ENCODE results near the gene TPH1.
"Not testable (repeated sequence)": the region's sequence is repeated elsewhere in the genome, so short reads cannot be mapped to it uniquely, and the experiment has no call there.

TPH1 gene

DNA sequence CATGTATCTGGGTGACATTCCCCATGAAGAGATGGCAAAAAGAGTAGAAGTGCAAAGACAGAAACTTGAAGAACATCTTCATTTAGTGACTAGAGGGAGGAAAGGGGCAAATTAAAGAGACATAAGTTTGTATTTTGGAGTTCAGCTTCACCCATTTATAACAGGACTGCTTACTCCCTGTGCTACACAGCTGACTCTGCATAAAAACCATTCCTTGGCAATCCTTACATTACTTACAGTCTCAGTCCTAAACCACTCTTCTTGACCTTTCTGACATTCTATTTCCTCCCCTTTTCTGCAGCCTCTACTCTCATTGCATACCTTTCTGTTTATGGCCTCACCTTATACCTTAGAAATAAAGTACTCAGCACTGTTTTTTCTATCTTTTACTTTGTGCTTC, 26.4 kb downstream of the TPH1 start:
- DNase-seq (ENCODE audit: low spot score): no peak

DNA sequence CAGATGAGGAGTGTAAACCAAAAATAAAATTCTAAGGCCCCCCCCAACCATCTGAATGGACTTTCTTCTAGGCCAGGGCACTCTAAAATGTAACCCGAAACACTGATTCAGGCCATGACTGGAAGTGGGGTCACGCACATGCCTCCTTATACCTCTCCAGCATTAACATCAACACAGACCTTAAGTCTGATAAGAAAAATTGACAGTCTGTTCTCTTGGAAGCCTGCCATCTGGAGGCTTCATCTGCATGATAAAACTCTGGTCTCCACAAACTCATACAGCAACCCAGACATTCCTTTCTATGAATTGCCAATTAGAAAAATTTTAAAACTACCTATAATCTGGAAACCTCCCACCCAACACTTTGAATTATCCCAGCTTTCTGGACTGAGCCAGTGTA, 29.3 kb downstream of the TPH1 start:
- no peak for DNase-seq (ENCODE audit: low spot score)

DNA sequence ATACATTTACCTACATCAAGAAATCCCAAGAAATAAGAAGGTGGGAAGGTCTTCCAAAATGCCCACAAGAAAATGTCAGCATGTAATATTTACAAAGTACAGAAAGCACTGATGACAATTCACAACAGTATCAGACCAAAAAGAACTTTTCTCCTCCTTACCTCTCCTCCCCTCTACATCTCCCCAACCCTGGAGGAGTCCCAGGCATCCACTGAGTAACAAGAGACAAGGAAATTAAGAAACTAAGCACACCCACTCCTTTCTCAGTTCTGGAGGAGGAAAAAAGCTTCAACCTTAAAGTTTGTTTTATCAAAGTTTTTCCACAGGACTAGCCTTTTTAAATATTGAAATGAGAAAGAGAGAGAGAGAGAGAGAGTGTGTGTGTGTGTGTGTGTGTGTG, 31.2 kb downstream of the TPH1 start:
- DNase-seq (ENCODE audit: low spot score): no peak

DNA sequence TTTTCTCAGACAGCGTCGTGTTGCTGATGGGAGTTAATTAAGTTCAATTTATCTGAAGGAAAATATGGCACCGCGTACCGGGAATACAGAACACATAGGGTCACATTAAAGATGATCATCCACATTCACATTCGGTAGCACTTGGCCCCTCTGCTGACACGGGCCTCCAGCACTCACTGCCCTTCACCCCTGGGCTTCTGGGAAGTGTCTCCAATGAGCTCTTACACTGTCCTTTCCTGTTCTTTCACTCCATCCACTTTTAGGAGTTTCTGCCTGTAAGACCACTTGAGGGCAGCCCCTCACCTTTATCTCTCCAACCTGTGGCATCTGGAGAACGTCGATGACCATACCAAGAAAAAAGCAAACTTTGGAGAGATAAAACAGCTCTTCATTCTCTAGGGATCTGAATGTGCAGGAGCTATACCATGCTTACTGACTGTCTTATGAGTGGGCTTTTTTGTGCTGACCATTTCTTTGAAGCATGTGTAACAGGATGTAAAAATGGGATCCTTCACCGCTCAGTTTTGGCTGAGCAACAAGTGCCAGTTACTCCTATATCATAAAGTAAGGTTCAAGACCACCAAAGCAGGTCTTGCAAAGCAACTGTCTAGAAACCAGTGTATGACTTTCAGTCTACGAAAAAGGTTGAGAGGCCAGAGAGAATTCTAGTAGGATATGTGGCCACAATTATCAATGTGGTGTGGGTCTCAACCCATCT, 32.1 kb downstream of the TPH1 start:
- no peak for DNase-seq (ENCODE audit: low spot score)

DNA sequence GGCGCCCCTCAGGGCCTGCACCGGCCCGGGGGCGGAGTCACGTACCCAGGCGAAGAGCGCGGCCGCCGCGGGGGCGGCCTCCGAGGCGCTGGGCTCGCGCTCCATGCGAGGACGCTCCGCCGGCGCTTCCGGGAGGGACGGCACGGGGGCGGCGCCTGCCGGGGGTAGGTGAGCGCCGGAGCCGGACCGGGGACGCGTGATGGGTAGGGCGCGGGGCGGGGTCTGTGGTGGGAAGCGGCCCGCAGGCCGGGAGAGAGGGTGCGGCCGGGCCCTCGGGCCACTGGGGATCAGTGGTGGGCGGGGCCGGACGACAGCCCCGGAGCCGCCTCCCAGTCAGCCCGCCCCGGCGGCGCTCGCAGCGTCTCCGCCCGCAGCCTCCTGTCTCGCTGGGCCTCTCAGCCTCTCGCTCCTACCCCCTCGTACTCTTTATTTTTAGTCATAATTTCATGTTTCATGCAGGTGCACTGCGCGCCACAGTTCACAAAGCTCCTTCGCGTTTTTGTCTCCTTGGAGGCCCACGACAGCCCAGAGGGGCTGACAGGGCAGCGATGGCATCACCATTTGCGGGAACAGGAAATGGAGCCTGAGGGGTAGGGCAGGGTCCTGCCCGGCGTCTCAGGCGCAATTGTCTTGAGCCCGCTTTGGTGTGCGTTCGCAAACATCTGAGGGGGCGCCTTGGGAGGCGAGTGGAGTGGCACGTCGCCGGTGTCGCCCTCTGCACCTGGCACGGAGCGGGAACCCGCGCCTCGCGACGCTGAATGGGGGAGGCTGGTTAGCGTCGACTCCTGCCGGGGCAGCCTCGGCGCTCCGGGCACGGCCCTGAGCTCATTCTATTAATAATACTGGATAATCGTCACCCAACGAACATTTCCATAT, 32.9 kb downstream of the TPH1 start, which contains the start of gene SERGEF:
TSS of gene SERGEF (minus strand) at position 142 of the 876 bp plus-strand sequence. CDS start at position 105, 37 bp downstream.
- peak; percentile 94 for DNase-seq (ENCODE audit: low spot score)

DNA sequence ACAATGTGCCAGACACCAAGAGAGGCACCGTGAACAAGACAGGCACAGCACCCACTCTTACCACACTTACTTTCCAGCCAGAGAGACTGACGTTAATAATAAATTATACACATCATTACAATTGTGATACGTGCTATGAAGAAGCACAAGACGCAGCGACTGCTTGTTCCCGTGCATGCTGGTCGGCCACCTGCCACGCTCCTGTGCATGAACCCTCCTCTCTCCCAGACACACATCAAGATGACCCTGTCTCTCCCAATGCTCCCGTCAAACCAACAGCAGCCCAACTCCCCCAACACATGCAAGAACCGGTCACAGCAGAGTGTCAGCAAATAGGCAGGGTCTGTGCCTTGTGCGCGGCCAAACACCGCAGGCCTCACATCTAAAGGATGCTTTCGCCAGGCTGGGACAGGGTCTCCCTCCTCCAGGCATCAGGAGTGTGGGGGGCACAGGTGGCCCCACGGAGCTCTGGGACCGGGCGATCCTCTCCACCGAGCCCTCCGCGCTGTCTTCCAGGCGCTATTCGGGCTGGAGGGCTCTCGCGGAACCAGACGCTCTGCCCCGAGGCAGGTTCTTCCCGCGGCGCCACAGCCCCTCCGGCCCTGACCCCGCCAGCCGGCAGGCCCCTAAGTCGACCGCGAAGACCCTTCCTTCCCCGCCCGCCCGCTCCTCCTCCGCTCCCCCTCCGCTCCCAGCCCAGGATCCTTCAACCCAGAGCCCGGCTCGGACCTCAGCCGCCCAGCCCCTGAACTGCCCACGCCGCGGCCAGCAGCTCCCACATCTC, 33.8 kb downstream of the TPH1 start:
- DNase-seq (ENCODE audit: low spot score): no peak

DNA sequence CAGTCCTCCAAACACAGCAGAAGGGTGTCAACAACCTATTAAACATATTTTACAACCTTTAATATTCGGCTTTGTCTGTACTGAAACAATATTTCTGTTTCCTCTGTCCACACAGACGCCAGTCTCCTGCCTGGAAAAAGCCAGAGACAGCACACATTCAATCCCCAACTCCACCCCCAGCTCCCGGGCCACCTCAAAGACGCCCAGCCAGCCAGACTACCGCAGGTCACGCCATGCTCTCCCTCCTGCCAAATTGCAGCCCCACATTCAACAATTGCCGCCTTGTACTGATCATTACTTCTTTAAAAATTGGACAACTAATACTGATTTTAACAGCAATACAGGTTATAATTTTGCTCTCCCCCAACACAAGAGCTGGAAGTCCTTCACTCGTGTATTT, 34.4 kb downstream of the TPH1 start:
- no peak for DNase-seq (ENCODE audit: low spot score)

DNA sequence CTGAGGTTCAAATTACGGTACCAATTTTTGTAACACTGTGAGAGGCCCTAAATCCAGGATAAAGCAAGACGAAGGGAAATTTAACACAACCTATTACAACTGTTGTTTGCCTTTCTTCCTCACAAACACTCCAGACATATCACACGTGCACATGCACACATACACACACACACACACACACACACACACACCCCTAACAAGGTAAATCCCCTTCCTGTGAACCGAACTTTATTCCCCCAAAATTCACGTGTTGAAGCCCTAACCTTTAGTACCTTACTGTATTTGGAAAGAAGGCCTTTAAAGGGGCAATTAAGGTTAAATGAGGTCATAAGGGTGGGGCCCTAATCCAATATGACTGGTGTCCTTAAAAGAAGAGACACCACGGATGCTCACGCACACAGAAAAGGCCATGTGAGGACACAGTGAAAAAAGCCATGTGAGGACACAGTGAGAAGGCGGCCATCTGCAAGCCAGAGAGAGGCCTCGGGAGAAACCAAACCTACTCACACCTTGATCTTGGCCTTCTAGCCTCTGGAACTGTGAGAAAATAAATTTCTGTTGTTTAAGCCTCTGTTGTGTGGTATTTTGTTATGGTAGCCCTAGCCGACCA, 35.0 kb downstream of the TPH1 start:
- no peak for DNase-seq (ENCODE audit: low spot score)

DNA sequence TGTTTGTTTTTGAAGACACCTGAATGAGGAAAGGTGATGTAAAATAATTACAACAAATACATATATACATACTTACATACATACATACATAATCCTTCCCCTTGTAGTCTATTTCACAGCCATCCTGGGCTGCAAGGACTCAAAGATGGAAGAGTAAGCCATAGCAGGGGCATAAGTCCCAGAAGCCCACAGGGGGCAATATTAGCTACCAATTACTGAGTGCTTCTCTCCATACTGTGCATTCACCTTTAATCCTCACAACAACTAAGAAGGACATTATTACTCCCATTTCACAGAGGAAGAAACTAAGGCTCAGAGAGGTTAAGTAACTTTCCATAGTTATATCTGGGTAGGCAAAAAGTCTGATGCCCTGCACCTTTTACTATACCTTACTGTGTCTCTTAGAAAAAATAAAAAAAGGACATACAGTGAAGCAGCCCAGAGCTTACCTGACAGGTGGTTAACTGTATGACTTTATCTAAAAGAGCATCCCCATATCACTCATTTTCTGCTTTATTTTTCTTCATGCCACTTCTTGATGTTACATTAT, 35.9 kb downstream of the TPH1 start:
- DNase-seq (ENCODE audit: low spot score): peak; percentile 31

DNA sequence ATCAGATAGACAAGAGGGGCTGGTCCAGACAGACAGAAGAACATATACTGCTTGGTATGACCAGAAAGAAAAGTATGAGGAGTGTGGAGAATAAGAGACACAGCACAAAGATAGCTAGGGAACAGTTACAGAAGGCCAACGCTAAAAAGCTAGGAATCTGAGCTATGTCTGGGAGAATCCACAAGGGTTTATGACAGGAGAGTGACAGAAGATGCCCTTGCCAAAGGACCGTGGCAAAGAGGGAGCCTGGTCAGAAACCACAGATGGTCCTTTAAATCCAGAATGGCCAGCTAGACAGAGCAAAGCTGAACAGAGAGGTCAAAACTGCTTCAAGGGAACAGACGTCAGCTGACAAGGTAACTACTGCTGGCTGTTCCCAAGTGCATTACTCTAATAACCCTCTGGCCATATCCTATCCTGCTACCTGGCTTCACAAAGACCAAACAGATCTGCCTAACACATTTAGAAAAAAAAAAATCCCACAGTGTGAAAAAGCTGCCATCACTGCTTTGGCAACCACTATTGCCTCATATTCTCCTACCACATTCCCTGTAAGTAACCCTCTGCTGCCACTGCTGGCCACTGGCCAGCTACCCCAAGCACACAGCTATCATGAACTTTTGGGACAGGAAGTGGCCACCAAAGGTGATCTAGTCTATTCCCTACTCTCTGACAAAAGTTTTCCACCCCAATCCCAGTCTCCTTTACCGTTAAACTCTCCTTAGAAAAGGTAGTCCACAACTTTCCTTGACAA, 40.5 kb downstream of the TPH1 start:
- no peak for DNase-seq (ENCODE audit: low spot score)

DNA sequence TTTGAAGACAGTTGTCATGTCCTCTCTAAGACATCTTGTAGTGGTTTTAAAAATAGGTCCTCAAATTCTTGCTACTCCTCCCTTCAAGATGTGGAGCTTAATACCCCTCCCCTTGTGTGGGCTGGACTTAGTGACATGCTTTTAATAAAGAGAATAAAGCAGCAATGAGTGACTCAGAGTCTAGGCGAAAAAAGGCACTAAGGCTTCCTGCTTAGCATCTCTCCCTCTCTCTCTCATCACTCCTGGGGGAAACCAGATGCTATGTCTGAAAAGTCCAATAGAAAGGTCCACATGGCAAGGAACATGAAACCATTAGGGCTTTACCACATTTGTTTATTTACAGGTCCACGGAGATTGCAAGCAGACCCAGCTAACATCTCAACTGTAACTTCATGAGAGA, 44.9 kb downstream of the TPH1 start:
- no peak for DNase-seq (ENCODE audit: low spot score)

DNA sequence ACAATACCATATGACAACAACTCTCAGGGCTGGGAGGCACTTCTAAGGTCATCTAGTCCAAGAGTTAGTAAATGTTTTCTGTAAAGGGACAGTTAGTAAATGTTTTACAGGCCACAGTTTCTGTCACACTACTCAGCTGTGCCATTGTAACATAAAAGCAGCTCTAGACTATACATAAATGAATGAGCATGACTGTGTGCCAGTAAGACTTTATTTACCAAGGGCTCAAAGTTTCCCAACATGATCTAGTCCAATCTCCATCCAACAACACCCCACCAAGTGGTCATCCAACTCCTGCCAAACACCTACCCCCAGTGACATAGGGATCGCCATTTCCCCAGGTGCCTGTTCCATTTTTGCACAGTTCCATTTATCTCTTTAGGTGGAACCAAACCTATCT, 45.3 kb downstream of the TPH1 start:
- no peak for DNase-seq (ENCODE audit: low spot score)

DNA sequence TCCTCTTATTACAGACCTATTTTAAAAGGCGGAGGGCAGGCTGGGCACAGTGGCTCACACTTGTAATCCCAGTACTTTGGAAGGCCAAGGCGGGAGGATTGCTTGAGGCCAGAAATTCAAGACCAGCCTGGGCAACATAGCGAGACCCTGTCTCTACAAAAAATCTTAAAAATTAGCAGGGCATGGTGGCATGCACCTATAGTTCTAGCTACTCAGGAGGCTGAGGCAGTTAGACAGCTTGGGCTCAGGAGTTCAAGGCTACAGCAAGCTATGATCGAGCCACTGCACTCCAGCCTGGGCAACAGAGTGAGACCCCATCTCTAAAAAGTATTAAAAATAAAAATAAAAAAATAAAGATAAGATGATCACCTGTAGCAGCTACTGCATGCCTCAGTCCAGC, 45.9 kb downstream of the TPH1 start:
- DNase-seq (ENCODE audit: low spot score): not testable (repeated sequence)

Data from CD4-positive, alpha-beta T cell treated with Interleukin-15 for 4 hours (primary cell).